Neural cell (in vitro differentiated cells): ENCODE data around the gene ZBTB6.

Experiments used
- CTCF ChIP-seq: fragments of 450-650 bp; IDR thresholded peaks from 2 replicates; pipeline ENCODE4 v1.5.1; 2014; ENCODE audit warnings: antibody characterized with exemption, mild to moderate bottlenecking, moderate library complexity; ENCODE audit not compliant: poor library complexity, severe bottlenecking
- EP300 ChIP-seq: fragments of 450-650 bp; conservative IDR thresholded peaks from 2 replicates; pipeline ENCODE4 v1.6.1; 2014; ENCODE audit warnings: antibody characterized with exemption, mild to moderate bottlenecking, moderate library complexity; ENCODE audit not compliant: poor library complexity, severe bottlenecking
- EZH2 ChIP-seq: fragments of 200-600, 300-800 bp; shearing (Covaris generic), sonication (generic); IDR thresholded peaks from 2 replicates; pipeline ENCODE4 v1.6.1; 2014; ENCODE audit warnings: antibody characterized with exemption, low read length, borderline replicate concordance, mild to moderate bottlenecking; ENCODE audit not compliant: insufficient read depth, poor library complexity, severe bottlenecking
- MXI1 ChIP-seq: fragments of 450-650 bp; conservative IDR thresholded peaks from 2 replicates; pipeline ENCODE4 v1.6.1; 2014; ENCODE audit warnings: antibody characterized with exemption, mild to moderate bottlenecking; ENCODE audit not compliant: poor library complexity, severe bottlenecking
- REST ChIP-seq: IDR thresholded peaks from 2 replicates; pipeline ENCODE4 v1.6.1; 2012; ENCODE audit warnings: borderline replicate concordance
- SMC3 ChIP-seq: fragments of 450-650 bp; conservative IDR thresholded peaks from 2 replicates; pipeline ENCODE4 v1.6.1; 2014; ENCODE audit warnings: antibody characterized with exemption, mild to moderate bottlenecking, moderate library complexity; ENCODE audit not compliant: poor library complexity
- TAF1 ChIP-seq: IDR thresholded peaks from 2 replicates; pipeline ENCODE4 v1.6.1; 2012; ENCODE audit warnings: low read depth

- TF ChIP-seq CTCF (no peak), EZH2 (no peak), EP300 (no peak), REST (no peak), MXI1 (no peak), TAF1 (no peak), SMC3 (no peak)
These were observed 17.6 kb upstream of the ZBTB6 start for GRCh38 chr9:122930541-122931225.
